HL-60/S4 treated with retinoic acid at 250 ng/mL for 4 days and 3 days (cell line): ENCODE data around the gene RCAN3.

ENCODE experiments used
- in situ Hi-C: fragments of 300-500 bp; cut with MboI; formaldehyde crosslinking; loops from 2 replicates; pipeline ENCODE4 v1.7.0; 2022; ENCODE audit warnings: low sequenced_read_pairs

The RCAN3 gene

DNA sequence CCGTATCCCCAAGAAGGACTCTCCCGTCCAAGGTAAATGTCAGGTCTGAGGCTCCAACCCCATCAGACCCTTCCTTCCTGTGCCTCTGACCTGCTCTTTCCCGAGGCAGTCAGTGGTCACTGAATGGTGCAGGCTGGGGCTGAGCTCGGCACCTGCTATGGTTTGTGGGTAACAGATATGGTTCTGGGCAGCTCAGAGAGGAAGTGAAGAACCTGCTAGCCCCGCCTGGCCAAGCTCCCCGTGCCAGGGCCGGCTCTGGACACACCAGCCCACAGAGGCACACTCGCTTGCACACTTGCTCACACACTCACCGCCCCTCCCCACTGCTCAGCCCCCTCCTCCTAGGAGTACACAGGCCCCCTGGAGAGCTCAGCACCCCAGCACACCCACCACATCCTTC lies 69.7 kb downstream of the RCAN3 start:
- in situ Hi-C loops = no loop called here

DNA sequence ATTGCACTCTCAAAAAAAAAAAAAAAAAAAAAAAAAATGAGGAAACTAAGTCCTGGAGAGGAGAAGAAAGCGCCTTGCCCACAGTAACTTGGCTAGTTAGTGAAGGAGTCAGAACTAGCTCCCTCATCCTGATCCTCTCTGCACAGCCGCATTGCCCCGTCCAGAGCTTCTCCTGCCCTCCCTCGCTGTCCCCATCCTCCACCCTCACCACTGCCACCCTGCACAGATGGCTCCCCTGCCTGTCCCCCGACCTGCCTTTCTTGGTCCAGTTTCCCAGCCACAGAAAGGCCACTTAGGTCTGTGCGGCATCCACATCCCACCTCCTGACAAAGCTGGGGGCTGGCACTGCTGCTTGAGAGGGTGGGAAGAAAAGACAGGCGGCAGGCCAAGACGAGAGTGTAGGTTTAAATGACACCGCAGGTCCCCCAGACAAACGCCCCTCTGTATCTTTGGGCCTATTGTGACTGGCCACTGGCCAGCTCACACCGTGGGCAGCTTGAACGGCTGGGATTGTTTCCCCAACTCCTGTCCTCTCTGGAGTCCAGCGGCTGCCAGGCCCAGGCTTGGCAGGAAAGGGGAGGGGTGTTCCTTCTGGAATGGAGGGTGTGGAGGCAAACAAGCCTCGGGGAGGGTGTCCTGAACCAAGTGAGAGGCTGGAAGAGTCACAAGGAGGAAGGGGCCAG lies 73.4 kb downstream of the RCAN3 start:
- in situ Hi-C loops = no loop called here

DNA sequence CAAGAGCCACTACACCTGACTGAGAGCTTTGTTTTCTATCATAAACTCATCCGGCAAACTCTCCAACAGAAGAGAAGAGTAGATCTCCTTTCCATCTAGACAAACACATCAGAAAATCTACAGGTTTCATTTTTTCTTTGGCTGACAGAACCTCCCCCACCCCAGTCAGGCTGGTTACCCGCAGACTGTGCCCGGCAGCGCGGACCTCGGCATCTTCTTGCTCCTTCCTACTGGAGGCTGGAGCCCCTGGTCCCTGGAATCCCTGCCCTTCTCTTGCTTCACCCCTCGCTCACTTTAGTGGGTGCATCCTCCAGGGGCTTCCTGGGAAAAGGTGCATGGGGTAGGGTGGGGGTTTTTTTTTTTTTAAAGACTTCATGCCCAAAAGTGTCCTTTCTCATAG lies 76.2 kb downstream of the RCAN3 start:
- in situ Hi-C loops = no loop called here

- in situ Hi-C loops = no loop called here
Measured at GRCh38 chr1:24580756-24581155, 78.1 kb downstream of the RCAN3 start.

- in situ Hi-C loops = no loop called here
Measured at GRCh38 chr1:24584171-24584647, 81.6 kb downstream of the RCAN3 start.

GRCh38 chr1:24586119-24586518 lies 83.5 kb downstream of the RCAN3 start:
- in situ Hi-C loops = no loop called here

GRCh38 chr1:24586970-24587820 lies 84.6 kb downstream of the RCAN3 start:
- in situ Hi-C loops = no loop called here

GRCh38 chr1:24588573-24588972 lies 85.9 kb downstream of the RCAN3 start:
- in situ Hi-C loops = no loop called here

DNA sequence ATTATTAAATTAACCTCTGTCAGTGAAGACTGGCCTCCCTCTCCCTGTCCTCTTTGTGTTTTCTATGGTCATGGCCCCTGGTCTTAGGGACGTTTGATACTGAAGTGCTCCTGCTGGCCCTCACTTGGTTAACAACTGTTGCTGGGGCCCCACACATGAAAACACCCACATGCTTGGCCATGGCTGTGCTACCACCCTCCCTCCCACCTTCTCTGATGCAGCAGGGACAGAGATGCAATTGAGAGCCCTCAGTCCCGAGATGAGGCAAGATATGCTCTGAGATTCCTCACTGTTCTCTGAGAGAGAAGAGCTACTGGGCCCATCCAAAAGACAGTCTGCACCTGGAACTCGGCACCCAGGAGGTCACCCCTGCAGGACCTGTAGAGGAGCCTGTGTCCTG lies 86.6 kb downstream of the RCAN3 start:
- in situ Hi-C loops = no loop called here
